ENCODE measurements around the gene COL6A1. TPM values are rescaled to one million over a fixed set of nuclear protein-coding genes. Genes with fewer than 3 reads are reported as not detected.

Gene COL6A1
- total RNA-seq, 1 experiment from 2014 or later = 193 TPM

- no peaks in the 10 kb centered on the region; a peak in 1 of 7 replicates for H3K36me3 Mint-ChIP-seq (ENCODE audit: insufficient read depth in 1 of 3, low read depth in 3 of 3)
- no peak for DNase-seq
- H2BK120ac ChIP-seq (ENCODE audit: low read depth, low read length, poor library complexity, severe bottlenecking) = no peak overlapping the region
- no peak overlapping the region for H3T11ph ChIP-seq (ENCODE audit: low read length)
- H4K5ac ChIP-seq (ENCODE audit: insufficient read length, low read depth, low read length) = no peak overlapping the region
- H3K27ac ChIP-seq (ENCODE audit: insufficient read length, low read depth, low read length) = no peak overlapping the region
- no peak overlapping the region for H3K23ac ChIP-seq (ENCODE audit: insufficient read length, low read depth, low read length)
- no peak overlapping the region for H3K4me3 Mint-ChIP-seq
- H3K4me1 ChIP-seq (ENCODE audit: insufficient read depth, low read length) = no peaks in the 10 kb centered on the region
- H3K27me3 ChIP-seq (ENCODE audit: insufficient read depth, low read length) = no peaks in the 10 kb centered on the region
- no peak overlapping the region for H2BK5ac ChIP-seq (ENCODE audit: insufficient read length, low read length)
- no peak overlapping the region for H4K8ac ChIP-seq (replicated peaks; ENCODE audit: insufficient read length, low read depth, low read length)
- no peaks in the 10 kb centered on the region for H3K23me2 ChIP-seq (ENCODE audit: insufficient read length, low read depth, low read length, poor library complexity, severe bottlenecking)
- H3K18ac ChIP-seq (ENCODE audit: insufficient read length, low read depth, low read length) = no peak overlapping the region
- no peaks in the 10 kb centered on the region for H3K9me3 ChIP-seq (ENCODE audit: control insufficient read depth, low read depth, low read length)
- no peak overlapping the region for H3K4ac ChIP-seq (ENCODE audit: low read depth, low read length)
- H4K91ac ChIP-seq (ENCODE audit: insufficient read length, low read depth, low read length) = no peak overlapping the region
- no peak overlapping the region for H3K9ac ChIP-seq (ENCODE audit: extremely low read depth, insufficient read length, low read length)
- H3K27ac Mint-ChIP-seq = peak overlapping the region in 1 of 3 experiments; percentile 61; a peak in 2 of 7 replicates
- H3K27me3 Mint-ChIP-seq (ENCODE audit: low read depth) = no peaks in the 10 kb centered on the region; the same call in 1 of the 2 replicates
- no peak overlapping the region for H2AK5ac ChIP-seq (ENCODE audit: insufficient read length, low read length)
- H3K4me1 Mint-ChIP-seq = peaks cover 18% of the 10 kb centered on the region in 2 experiments
- H3K4me2 ChIP-seq (ENCODE audit: insufficient read depth, insufficient read length, low read length) = no peak overlapping the region
- no peak overlapping the region for H3K14ac ChIP-seq (ENCODE audit: insufficient read depth, low read length)
- no peak overlapping the region for H3K56ac ChIP-seq (ENCODE audit: insufficient read length, low read depth, low read length)
- no CpG with 5 or more reads among the region's 52 CpGs for WGBS (ENCODE audit: extremely low coverage, insufficient read length, low lambda C conversion rate)
- H3K79me1 ChIP-seq (ENCODE audit: insufficient read depth, low read depth, low read length, poor library complexity, severe bottlenecking) = no peaks in the 10 kb centered on the region
- no peak for TF ChIP-seq CTCF (conservative IDR thresholded peaks at IDR 0.05)
- H2BK12ac ChIP-seq (ENCODE audit: insufficient read length, low read depth, low read length) = no peak overlapping the region
- no peak overlapping the region for H2BK15ac ChIP-seq (ENCODE audit: low read depth, low read length)
- H3K9me3 Mint-ChIP-seq = no peaks in the 10 kb centered on the region
- no peaks in the 10 kb centered on the region for H4K20me1 ChIP-seq (ENCODE audit: control insufficient read depth, insufficient read depth, insufficient read length)
- no peak overlapping the region for H2BK20ac ChIP-seq (ENCODE audit: low read depth, low read length, poor library complexity, severe bottlenecking)
- H2AFZ ChIP-seq (ENCODE audit: low read length) = no peak overlapping the region
- no peaks in the 10 kb centered on the region for H3K79me2 ChIP-seq (ENCODE audit: insufficient read depth, low read length)
These were observed 56.1 kb downstream of the COL6A1 start for GRCh38 chr21:46037331-46038325.
